ENCODE results near the gene PRCD.

DNA sequence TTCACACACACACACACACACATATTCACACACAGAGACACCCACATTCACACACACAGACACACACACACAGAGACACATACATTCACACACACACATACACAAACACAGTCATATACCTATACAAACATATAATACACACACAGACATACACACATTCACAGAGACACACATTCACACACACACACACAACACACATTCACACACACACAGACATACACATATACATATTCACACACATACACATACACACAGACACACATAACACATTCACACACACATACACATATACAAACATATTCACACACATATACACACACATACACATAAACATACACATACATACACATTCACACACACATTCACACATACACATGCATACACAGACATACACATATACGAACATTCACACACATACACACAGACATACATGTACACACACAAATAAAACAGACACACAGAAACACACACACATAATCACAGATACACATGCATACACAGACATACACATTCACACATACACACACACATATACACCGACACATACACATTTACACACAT is 7.9 kb downstream of the PRCD start:
- TF ChIP-seq, protein P1, sequence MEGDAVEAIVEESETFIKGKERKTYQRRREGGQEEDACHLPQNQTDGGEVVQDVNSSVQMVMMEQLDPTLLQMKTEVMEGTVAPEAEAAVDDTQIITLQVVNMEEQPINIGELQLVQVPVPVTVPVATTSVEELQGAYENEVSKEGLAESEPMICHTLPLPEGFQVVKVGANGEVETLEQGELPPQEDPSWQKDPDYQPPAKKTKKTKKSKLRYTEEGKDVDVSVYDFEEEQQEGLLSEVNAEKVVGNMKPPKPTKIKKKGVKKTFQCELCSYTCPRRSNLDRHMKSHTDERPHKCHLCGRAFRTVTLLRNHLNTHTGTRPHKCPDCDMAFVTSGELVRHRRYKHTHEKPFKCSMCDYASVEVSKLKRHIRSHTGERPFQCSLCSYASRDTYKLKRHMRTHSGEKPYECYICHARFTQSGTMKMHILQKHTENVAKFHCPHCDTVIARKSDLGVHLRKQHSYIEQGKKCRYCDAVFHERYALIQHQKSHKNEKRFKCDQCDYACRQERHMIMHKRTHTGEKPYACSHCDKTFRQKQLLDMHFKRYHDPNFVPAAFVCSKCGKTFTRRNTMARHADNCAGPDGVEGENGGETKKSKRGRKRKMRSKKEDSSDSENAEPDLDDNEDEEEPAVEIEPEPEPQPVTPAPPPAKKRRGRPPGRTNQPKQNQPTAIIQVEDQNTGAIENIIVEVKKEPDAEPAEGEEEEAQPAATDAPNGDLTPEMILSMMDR (IDR thresholded peaks at IDR 0.05) = no peak
- TF ChIP-seq EZH2 (IDR thresholded peaks at IDR 0.05; ENCODE audit: borderline replicate concordance, insufficient read depth, low read depth, low read length, poor library complexity, severe bottlenecking) = no peak
